ENCODE data around the gene THOC6.

The THOC6 gene

DNA sequence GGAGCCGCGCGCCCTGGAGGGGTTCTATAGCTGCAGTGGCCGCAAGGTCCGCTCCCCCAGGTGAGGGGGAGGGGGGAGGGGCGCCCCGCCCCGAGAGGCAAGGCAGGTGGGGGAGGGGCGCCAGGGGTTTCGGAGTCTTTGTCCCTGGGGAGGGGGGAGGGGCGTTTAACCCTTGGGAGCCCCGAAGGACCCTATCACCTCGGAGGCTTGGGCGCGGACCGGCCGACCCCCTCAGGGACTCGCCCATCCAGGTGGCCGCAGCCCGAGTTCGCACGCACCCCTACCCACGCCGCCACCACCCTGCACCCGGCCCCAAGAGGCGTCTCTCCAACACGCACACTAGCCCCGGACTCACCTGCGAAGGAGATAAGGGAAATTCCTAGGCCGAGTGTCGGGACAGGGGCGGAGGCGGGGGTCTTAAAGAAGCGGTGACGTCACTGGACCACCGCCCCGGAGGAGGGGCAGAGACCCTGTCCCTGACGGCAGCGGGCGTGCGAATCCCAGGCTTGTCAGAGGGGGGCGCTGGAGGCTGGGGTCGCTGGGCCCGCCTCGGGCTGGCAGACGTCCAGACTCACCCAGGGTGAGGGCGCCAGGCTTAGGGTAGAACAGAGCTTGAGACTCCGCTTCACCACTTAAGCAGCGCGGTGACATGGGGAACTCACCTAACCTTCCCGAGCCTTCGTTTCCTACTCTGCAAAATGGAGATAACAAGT, 5.9 kb upstream of the THOC6 start, which contains the start of gene CLDN6:
Gene CLDN6, minus strand, starts transcription at position 390 of the 713 bp plus-strand sequence. CDS start 2,162 bp downstream, outside the sequence.
- DNase-seq = no peak

DNA sequence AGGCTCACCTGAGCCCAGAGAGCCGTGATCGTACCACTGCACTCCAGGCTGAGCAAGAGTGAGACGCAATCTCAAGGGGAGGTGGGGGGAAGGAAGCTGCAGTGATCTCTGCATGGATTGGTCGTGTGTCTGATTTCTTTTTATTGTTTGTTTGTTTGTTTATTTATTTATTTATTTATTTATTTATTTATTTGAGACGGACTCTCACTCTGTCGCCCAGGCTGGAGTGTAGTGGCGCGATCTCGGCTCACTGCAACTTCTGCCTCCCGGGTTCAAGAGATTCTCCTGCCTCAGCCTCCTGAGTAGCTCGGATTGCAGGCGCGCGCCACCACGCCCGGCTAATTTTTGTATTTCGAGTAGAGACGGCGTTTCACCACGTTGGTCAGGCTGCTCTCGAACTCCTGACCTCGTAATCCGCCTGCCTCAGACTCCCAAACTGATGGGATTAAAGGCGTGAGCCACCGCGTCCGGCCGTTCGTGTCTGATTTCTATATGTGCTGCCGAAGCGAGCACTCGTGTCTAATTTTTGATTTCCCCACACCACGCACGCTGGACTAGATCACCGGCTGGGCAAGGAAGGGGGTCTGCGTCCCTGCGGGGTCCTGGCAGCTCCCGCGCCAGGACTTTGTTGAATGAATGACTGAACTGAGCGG, 4.1 kb upstream of the THOC6 start:
- DNase-seq = no peak

DNA sequence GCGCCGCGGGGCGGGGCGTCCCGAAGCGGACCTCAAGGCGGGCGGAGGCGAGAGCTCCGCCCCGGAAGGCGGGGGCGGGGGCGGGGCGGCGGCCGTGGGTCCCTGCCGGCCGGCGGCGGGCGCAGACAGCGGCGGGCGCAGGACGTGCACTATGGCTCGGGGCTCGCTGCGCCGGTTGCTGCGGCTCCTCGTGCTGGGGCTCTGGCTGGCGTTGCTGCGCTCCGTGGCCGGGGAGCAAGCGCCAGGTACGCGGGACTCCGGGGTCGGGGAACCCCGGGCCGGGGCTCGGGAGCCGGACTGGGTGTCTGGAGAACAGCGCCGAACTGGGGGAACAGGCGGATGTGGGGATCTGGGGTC, 3.6 kb upstream of the THOC6 start, which contains the start of gene TNFRSF12A:
Gene TNFRSF12A, plus strand, starts transcription at position 122 of the 357 bp plus-strand sequence. Its CDS starts 30 bp downstream, at position 152.
- DNase-seq = no peak

DNA sequence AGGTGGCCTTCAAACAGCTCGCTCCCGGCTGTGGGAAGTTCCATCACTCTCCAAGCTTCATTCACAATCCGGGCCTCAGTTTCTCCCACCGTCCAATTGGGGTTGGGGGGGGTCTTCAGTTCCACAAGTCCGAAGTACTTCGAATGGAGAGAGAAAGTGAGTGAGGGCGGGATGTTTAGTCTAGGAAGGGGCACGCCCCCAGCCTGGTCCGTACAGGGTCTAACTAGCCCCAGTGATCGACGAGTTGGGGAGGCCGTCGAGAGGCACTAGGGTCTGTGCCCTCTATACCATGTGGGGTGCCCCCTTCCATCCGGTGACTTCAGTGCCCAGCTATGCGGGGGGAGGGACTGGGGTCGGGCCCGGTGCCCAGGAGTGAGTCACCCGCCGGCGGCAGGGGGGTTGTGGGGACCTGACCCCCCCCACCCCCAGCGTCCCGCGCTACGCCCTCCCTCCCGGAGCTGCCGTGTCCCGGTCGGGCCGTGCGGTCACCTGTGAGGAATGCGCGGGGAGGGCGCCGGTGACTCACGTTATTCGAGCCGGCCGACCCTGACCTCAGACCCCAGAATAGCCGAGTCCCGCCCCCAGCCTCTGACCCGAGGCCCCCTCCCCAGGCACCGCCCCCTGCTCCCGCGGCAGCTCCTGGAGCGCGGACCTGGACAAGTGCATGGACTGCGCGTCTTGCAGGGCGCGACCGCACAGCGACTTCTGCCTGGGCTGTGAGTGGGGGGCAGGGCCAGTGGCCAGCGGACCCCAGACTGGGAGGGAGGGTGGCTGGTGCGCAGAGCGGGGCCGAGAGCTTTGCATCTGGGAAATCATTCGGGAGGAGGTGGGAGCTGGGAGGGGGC, 3.0 kb upstream of the THOC6 start:
- DNase-seq = no peak

DNA sequence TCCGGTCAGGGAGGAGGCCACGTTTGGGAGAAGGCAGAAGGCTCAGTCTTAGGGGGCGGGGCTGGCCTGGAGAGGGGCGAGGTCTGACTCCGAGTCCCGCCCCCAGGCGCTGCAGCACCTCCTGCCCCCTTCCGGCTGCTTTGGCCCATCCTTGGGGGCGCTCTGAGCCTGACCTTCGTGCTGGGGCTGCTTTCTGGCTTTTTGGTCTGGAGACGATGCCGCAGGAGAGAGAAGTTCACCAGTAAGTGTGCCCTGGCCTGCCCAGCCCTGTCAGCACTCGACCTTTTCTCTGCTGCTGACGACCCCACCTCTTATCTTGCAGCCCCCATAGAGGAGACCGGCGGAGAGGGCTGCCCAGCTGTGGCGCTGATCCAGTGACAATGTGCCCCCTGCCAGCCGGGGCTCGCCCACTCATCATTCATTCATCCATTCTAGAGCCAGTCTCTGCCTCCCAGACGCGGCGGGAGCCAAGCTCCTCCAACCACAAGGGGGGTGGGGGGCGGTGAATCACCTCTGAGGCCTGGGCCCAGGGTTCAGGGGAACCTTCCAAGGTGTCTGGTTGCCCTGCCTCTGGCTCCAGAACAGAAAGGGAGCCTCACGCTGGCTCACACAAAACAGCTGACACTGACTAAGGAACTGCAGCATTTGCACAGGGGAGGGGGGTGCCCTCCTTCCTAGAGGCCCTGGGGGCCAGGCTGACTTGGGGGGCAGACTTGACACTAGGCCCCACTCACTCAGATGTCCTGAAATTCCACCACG, 2.2 kb upstream of the THOC6 start:
- peak; percentile 36 for DNase-seq

DNA sequence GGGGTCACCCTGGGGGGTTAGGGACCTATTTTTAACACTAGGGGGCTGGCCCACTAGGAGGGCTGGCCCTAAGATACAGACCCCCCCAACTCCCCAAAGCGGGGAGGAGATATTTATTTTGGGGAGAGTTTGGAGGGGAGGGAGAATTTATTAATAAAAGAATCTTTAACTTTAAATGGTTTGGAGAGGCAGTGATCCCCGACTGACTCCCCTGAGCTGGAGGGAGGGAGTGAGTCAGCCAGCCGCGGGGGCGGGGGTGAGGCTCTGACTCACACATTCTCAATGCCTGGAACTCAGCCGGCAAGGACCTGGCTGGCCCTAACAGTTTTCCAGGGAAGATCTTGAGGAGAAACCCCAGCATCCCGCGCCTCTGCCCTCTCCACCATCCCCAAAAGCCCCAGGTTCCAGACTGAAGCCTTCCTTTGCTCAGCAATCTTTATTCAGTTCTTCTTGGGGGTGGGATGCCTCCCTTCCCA, 1.6 kb upstream of the THOC6 start:
- no peak for DNase-seq

DNA sequence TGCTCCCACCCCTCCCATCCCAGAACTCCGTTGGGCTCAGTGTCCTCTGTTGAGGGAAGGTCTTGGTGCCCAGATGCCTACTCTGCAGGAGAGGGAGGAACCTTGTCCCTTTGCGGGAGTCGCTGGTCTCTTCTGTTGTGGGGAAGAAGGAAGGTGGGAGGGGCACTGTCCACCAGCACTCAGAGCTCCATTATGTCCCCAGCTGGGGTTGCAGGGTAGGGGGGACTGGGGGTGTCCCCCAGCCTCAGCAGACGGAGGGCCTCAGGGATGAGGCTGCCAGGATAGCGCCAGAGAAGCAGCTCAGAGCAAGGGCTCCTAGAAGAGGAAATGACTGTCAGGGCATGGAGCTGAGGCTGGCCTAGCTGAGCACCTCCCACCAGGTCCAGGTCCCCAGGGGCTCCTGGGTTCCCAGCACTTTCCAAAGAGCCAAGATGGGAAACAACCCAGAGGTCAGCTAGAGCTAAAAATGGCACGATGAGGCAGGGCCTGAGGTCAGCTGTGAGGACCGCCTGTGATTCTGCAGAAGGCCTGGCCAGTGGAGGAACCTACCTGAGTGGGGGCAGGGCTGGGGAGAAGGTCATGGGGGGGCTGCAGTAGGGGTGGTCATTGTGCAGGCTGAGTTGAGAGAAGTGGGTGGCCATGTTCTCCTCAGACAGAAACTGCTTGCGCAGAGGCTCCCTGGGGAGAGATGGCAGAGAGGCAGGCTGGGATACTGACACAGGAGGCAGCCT, 986 bp upstream of the THOC6 start:
- DNase-seq = no peak

DNA sequence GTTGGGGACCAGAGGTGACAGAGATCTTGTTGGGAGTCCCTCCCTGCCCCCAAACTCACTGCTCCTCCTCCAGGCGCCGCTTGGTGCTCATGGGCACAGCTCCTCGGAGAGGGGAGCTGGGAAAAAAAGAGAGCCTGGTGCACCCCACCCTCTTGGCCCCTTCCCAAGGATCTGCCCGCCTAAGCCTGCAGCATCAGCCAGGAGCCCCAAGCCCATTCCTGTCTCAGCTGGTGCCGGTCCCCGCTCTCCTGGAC, 493 bp upstream of the THOC6 start:
- DNase-seq = no peak

DNA sequence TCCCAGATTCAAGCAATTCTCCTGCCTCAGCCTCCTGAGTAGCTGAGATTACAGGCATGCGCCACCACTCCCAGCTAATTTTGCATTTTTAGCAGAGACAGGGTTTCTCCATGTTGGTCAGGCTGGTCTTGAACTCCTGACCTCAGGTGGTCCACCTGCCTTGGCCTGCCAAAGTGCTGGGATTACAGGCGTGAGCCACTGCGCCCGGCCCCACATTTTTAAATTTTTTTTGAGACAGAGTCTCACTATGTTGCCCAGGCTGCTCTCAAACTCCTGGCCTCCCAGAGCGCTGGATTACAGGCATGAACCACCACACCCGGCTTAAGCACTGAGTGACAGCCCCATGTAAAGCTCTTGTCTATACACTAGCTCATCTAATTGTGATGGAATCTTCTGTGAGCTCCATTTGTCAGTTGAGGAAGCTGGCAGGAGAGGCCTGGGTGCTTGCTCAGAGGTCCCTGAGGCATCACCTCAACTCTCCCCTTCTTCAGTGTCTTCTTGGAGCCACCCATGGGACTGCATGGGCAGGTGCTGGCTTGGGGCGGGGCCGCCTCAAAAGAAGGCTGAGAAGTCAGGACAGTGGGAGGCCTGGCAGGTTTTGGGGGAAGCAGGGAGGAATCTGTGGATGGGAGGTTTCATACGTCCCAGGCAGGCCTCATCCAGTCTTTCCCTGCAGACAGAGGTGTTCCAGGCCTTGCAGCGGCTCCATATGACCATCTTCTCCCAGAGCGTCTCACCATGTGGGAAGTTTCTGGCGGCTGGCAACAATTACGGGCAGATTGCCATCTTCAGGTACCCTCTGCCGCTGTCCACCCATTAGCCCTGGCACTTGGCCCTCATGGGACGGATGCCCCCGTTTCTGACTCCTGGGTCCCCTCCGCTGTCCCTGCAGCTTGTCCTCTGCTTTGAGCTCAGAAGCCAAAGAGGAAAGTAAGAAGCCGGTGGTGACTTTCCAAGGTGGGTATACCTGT, 1.5 kb downstream of the THOC6 start:
- no peak for DNase-seq

DNA sequence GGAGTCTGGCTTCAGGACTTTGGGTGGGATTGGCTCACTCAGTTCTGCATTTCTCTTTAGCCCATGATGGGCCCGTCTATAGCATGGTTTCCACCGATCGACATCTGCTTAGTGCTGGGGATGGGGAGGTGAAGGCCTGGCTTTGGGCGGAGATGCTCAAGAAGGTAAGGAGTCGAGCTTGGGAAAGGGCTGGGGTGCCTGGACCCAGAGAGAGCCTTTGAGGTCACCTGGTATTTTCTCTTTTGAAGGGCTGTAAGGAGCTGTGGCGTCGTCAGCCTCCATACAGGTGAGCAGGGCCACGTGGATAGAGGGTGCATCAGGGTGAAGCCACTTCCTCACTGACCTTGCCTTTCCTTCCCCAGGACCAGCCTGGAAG, 2.2 kb downstream of the THOC6 start:
- DNase-seq = no peak

DNA sequence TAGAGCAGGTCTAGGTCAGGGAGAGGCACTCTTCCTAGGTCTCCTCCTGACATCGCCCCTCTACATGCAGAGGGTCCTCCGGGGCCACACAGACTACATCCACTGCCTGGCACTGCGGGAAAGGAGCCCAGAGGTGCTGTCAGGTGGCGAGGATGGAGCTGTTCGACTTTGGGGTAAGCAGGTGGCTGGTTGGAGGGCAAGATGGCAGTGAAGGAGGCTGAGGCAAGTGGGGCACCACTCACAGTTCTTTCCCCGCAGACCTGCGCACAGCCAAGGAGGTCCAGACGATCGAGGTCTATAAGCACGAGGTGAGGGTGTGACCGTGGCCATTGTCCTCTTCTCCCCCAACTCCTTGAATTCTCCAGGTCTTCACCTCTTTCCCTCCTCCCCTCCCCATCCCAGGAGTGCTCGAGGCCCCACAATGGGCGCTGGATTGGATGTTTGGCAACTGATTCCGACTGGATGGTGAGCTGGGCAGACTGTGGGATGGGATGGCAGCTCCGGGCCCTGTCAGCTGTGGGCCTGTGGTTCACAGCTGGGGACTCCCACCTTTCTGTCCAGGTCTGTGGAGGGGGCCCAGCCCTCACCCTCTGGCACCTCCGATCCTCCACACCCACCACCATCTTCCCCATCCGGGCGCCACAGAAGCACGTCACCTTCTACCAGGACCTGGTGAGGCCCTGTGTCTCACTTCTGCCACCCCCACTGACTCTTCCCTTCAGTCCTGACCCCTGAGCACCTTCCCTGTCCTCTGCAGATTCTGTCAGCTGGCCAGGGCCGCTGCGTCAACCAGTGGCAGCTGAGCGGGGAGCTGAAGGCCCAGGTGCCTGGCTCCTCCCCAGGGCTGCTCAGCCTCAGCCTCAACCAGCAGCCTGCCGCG, 3.0 kb downstream of the THOC6 start:
- no peak for DNase-seq

DNA sequence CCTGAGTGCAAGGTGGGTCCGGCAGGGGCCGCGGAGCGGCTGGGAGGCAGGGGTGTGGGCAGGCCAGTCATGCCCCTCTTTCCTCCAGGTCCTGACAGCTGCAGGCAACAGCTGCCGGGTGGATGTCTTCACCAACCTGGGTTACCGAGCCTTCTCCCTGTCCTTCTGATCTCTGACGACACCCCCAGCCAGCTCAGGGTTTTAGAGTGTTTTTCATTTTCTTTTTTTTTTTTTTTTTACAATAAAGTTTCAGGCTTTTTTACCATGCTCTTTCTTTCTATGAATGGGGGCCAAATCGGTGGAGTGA, 3.6 kb downstream of the THOC6 start:
- no peak for DNase-seq

DNA sequence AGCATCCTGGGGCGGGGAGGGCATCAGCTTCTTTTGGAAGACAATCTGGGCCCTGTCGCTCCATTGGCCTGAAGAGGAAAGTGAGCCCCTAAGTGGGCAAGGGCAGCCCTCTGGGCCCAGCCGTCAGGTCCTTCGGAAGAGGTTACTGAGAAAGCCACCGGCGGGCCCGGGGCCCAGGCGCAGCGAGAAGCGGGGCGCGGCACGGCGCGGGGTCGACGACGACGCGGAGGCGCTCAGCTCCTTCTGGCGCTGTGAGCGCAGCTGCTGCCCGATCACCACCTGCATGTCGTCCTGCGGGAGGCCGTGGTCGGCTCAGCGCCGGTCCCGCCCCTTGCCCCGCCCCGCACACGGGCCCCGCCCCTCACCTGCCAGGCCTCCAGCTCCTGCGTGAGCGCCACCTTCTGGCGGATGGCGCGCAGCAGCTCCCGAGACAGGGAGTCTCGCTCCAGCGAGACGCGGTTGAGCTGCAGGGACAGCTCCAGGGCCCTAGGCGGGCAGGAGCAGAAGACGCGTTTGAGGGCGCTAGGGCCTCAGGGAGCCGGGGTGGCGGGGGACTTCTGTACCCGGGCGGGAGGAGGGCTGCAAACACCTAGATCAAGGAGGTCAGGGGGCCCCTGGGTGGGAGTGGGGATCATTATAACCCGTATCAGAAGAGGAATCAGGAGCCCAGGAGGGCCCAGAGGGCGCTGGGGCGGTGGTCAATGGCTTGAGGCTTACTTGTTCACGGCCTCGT, 4.3 kb downstream of the THOC6 start:
- DNase-seq = peak; percentile 27

DNA sequence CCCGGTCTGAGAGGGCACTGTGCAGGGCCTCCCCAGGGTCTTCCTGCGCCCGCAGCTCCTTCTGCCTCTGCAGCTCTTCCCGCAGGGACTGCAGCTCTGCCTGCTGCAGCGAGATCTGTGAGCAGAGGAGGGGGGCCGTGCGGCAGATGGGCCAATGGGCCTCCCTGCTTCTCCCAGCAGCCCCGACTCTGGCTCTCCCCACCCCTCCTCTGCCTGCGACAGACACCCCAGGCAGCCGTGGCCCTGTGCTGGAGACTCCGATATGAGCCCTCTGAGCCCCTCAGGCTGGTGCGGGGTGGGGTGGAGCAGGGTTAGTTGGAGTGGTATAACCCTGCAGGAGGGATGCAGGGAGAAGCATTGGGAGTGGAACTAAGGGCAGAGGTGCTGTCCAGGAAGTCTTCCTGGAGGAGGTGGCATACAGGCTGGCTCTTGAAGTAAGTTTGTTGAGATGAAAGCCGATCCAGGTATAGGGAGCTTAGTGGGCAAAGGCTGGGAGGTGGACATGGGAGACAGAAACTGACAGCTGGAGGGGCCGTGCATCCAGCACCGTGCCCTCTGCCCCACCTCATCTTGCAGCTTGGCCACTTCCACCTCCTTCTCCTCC, 5.0 kb downstream of the THOC6 start:
- no peak for DNase-seq

DNA sequence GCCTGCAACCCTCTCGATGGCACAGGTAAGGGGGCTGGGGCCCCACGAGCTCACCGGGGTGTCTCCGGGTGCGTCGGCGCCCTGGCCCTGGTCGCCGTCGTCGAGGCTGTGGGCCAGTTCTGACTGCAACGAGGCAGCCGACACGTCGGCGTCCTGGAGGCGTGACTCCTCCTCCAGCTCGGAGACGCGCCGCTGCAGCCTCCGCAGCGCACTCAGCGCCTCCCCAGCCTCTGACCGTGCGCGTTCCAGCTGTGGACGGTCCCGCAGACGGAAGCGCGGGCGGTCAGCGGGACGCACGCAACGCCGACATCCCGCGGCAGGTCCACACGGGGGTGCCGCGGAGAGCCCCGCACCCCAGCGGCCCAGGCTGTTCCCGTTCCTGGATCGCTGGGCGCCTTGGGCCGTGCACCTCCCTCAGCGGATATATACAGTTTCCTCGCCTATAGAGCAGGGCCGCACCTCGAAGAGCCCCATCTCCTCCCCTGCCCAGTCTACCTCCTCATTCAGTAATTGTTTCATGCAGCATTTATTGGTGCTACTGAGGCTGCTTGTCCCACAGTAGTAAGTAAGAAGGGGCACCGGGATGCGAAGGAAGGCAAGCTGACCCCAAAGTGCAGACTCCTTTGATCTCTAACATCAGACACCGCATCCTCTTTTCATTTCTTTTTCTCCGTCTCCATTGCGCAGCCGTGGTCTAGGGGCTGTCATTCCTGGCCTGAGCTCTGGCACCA, 5.8 kb downstream of the THOC6 start:
- DNase-seq = no peak

DNA sequence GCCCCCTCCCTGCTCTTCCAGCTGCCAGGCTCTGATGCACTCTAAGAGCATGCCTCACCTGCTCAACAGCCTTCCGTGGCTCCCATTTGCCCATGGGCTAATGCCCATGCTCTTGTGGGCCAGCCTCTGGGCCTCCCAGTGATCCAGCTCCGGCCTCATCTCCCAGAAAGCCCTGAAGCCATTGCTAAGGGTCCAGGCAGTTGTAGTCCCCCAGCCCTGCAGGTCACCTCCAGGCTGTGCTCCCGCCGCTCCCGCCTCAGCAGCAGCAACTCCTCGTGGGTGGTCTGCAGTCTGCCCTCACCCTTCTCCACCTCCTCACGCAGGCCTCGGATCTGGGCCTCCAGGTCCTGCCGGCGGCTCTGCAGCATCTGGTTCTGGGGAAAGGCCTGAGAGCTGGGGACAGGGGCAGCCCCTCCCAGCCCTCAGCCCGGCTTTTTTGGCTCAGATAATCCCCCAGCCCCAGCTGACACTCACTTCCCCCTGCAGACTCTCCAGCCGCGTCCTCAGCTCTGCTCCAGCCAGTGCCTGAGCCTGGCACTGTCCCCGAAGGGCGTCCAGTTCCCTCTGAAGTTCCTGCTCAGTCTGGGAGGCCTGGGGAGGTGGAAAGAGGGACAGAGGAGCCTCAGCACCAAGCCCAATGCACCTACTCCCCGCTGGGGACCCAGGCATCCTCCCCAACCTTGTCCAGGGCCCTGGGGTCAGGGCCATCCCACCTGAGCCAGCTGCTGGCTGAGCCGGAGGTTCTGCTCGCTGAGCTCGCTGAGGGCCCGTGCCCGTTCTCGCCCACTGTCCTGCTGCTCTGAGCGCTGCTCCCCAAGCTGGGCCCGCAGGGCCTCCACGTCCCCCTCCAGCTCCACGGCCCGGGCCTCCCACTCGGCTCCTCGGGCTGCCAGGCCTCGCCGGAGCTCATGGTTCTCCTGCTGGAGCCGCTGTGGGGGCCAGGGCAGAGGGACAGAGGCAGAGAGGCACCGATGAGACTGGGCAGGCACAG, 6.7 kb downstream of the THOC6 start:
- DNase-seq = no peak

DNA sequence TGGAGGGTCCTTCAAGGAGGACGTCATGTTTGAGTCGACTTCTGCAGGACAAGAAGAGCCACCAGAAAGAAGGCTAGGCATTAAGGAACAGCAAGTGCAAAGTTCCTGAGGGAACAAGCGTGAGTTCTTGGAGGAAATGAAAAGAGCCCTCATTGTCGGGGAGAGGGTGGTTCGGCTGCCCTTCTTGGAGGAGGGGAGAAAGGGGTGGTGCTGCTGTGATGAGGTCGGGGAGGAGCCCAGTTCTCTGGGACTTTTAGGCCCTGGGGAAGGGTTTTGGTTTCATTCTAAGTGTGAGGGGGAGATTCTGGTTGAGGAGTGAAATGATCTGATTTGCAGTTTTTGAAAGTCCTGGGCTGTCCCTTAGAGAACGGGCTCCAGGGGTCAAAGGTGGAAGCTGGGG, 8.8 kb downstream of the THOC6 start:
- DNase-seq = no peak
